Measurements from ENCODE around the gene TMEM97.

- no peak for TF ChIP-seq CTCF (tag by site-specific recombination; IDR thresholded peaks at IDR 0.05)
- no peak for TF ChIP-seq ZBTB11 (tag by site-specific recombination; conservative IDR thresholded peaks at IDR 0.05; ENCODE audit: low read depth)
- TF ChIP-seq ZBTB8A (tag by site-specific recombination; IDR thresholded peaks at IDR 0.05), result no peak
- TF ChIP-seq ZNF155 (tag by site-specific recombination; IDR thresholded peaks at IDR 0.05), result no peak
- TF ChIP-seq EGR2 (tag by site-specific recombination; IDR thresholded peaks at IDR 0.05; ENCODE audit: low read depth), result no peak
Measured at GRCh38 chr17:28326114-28326513, 7.1 kb downstream of the TMEM97 start.
